NCI-H460 (cell line): ENCODE measurements around the gene PIGK. TPM values are rescaled to one million over a fixed set of nuclear protein-coding genes. Genes with fewer than 3 reads are reported as not detected.
A peak's percentile ranks its signal among the peaks of the same experiment; 100 is the strongest.
"Not testable (repeated sequence)": the region's sequence is repeated elsewhere in the genome, so short reads cannot be mapped to it uniquely, and the experiment has no call there.

Experiments
- DNase-seq: peaks from one replicate; pipeline ENCODE4 v3.0.0-alpha.2; 2016; ENCODE audit warnings: low read depth; ENCODE audit errors: extremely low read depth
- polyA plus RNA-seq: library from polyadenylated mRNA; depleted of rRNA; stranded (reverse); fragments of >200 nt; gene quantifications from 2 replicates; pipeline ENCODE4 v1.2.3, GENCODE V29; 2014; cell fraction: nucleus; rRNA removed
- total RNA-seq: library from RNA; depleted of rRNA; stranded (reverse); fragments of >200 nt; shearing (Covaris generic); gene quantifications from 2 replicates; pipeline ENCODE4 v1.2.3, GENCODE V29; 2014; rRNA removed

The PIGK gene
- total RNA-seq = 52.8 and 61.7 TPM in 2 replicates
- polyA plus RNA-seq = 27.3 and 44.1 TPM in 2 replicates

DNA sequence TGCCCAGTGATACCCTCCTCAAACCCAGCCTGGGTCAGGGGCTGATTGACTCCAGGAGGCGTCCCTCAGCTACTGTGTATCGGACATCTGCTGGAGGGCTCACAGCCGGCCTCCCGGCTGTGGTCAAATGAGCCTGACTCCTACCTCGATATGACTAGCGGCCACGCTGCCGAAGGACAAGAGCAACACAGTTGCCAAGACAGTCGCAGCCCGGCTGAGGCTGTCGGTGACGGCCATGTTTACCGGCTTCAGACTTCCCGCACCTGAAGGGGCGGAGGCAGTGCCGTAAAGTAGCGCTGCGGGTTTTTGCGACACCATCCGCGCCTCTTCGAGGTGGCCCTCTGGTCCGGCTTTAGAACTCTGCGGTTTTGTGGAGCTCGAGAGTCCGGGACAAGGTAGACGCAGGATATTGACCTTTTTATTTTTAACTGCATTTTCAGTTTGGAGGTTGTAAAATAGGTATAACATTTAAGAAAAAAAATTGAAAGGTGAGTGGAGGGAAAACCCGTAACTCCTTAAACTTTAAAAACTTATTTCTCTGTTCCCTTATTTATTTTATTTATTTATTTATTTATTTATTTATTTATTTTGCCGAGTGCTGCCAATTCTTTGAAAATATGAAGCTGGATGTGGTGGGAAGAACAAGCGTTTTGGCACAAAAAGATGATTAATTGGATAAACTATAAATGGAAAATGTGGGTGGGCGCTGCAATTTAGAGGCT is at the start of gene PIGK:
PIGK (minus strand) TSS at position 265 of the 722 bp plus-strand sequence; CDS start at position 237, 28 bp downstream.
- peak; percentile 76 for DNase-seq

DNA sequence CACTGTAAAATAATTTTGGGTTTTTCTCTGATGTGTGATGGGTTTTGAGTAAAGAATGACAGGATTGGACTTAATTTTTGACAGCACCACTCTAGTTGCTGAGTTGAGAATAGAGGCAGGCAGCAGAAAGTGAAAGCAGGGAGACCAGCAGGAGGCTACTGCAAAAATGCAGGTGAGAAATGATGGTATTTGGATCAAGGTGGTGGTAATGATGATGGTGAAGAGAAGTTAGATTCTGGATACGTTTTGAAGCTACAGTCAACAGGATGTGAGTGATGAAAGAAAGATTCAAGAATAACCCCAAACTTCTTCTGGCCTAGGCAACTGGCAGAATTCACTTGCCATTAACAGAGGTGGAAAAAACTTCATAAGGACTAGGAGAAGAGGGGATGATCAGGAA is 47.8 kb upstream of the PIGK start:
- DNase-seq = no peak

DNA sequence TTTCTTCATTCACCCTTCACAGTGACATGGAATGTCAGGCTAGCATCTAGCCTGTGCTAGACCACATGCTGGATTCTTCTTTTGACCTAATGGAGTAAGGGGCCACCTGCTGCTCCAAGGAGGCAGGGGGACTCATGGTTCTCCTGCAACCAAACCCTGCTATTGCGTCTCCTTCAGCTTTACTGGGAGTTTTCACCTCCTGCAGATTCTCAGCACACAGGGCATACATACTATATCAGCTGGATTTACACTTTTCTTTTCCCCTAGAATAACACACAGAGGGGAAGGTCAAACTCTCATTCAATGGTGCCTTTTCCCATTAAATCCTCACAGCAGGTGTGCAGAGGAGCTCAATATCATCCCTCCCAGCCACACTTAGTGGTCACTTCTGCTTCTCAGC is 46.0 kb upstream of the PIGK start:
- DNase-seq = no peak

DNA sequence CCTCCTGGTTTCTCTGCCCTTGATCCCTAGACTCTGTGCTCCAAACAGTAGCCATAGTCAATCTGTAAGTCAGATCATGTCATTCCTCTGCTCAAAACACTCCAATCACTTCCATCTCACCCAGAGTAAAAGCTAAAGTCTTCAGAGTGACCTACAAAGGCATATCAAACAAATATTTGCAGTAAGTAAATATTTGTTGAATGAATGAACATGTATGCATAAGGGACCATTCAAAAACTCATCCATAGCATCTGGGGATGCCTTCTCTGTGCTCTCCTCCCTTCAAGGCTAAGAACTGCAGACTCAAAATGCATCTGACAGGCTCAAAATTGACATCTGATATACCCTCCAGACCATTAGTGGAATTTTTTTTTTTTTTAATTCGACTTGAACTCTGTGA is 44.5 kb upstream of the PIGK start:
- DNase-seq = no peak

DNA sequence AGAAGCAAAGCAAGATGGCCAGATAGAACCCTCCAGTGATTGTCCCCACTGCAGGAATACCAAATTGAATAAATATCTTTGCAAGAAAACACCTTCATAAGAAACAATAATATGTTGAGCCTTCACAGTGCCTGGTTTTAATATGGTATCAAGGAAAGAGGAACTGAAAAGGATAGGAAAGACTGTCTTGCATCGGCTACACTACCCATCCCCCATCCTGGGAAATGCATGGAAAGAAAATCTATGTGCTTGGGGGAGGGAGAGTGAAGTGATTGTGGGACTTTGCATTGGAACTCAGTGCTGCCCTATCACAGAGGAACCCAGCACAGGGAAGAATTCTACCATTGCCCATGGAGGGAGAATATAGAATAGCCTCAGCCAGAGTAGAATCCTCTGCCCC is 34.0 kb upstream of the PIGK start:
- no peak for DNase-seq

DNA sequence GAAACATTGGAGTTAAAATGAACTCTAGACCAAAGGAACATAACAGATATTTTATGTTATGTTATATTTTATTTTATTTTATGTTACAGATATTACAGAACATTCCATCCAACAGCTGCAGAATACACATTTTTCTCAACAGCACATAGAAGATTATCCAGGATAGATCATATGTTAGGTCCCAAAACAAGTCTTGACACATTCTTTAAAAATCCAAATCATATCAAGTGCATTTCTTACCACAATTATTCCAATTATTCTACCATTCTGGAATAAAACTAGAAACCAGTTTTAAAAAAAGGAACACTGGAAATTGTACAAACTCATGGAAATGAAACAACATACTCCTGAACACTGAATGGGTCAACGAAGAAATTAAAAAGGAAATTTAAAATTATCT is 30.9 kb upstream of the PIGK start:
- no peak for DNase-seq

DNA sequence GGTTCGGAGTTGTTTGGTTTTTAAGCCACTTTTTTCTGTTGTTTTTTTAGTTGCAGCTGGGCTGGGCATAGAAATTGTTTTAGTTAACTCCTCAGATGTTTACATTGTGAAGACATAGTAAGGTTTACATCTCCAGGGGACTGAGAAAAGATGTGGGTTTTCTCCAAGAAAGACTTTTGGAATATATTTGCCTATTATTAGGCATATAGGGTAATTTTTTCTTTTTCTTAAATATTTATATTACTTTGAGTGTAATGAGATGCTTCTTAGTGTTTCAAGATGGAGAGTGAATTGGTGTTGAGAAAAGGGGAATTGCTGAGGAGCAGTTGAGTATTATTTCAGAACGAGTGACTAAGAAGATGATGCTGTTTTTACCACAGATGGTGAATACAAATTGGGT is 26.6 kb upstream of the PIGK start:
- no peak for DNase-seq

DNA sequence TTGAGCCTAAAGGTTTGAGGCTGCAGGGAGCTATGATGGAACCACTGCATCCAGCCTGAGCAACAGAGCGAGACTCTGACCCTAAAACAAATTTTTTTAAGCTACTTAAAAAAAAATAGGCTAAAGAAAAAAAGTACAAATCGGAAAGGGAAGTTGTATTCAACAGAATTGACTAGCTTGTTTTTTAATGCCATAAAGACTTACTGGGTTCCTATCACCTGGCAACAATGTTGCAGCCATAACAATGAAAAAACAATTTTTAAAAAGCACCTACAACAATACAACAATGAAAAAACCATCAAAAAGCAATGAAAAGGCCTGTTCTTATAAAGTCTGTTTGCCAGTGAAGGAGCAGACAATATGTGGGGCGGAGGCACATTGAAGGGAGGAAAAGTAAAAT is 20.1 kb upstream of the PIGK start:
- DNase-seq = no peak

DNA sequence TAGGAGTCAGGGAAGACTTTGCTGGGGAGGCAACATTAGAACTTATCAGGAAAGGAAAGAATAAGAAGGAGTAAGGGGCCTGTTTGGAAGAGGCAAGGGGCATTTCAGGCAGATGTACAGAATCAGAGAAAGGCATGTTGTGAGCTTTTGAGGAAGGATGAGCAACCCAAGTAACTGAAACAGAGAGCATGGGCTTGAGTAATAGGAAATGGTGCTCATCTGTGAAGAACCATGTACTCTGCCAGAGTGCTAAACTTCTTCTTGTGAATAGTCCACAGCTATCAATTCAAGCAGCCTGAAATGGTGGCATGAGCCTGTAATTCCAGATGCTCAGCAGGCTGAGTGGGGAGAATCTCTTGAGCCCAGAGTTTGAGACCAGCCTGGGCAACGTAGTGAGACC is 19.2 kb upstream of the PIGK start:
- DNase-seq = no peak

DNA sequence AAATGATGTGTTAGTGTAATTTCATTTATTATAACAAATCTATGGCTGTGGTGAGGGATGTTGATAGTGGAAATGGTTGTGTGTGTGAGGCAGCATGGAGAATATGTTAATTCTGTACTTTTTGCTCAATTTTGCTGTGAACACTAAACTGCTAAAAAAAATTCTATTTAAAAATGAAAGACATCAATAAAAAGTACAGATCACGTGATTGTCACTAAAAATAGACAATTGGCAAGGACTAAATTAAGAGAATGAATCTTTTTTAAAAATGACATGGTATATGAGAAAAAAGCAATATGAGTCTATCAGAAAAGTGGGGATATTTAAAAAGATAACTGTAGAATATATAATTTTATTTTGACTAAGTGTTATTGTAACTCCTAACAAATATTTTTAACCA is 15.7 kb upstream of the PIGK start:
- DNase-seq = no peak

DNA sequence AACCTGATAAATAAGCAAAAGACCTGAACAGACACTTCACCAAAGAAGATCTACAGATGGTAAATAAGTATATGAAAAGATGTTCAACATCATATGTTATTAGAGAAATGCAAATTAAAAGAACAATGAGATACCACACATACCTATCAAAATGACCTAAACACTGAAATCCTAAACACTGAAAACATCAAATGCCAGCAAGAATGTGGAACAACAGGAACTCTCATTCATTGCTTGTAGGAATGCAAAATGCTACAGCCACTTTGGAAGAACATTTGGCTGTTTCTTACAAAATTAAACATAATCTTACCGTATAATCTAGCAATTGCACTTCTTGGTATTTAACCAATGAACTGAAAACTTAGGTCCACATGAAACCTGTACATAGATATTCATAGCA is 14.9 kb upstream of the PIGK start:
- no peak for DNase-seq

DNA sequence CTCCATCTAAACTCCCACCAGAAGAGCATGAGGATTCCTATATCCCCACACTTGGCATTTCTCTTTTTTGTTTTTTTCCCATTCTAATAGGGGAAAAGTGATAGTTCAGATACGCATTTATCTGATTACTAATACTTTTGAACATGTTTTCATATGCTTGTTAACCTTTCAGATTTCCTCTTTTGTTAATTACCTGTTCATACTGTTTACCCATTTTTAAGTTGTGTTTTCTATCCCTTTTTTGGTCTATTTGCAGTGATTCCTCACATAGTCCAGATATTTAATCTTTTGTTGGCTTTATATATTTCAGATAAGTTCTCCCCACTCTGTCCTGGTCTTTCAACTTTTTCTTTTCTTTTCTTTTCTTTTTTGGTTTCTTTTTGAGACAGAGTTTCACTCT is 13.6 kb upstream of the PIGK start:
- DNase-seq = no peak

DNA sequence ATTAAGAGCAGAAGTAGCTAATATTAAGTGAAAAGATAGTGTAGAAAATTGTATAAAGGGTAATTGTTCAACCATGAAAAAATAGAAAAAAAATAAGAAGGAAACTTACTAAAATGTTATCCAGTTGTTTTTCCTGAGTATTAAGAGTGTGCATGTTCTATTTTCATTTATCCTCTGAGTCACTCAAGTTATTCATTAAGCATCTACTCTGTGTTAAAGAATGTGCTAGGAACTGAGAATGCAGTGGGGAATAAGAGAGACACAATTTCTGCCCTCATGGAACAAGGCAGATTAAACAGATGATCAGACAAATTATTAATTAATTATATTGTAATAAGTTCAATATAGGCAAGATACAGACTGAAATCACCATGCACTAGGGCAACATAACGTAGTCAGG is 10.8 kb upstream of the PIGK start:
- no peak for DNase-seq

DNA sequence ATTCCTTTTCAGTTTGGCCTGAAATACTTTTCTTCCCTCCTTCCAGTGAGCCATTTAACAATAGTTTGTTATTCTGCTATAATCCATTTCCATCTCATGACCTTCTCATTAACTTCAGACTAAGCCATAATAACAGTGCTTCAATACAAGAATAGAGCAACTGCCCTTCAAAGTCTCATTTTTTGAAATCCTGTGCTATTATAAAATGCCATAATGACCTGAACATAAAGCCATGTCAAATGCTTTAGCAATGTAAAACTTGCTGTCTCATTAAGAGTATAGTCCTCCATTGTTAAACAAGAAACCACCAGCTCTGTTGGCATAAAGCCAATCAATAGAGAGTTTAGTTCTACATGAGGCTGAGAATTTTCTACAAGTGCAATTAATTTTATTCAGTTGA is 9.6 kb upstream of the PIGK start:
- no peak for DNase-seq

DNA sequence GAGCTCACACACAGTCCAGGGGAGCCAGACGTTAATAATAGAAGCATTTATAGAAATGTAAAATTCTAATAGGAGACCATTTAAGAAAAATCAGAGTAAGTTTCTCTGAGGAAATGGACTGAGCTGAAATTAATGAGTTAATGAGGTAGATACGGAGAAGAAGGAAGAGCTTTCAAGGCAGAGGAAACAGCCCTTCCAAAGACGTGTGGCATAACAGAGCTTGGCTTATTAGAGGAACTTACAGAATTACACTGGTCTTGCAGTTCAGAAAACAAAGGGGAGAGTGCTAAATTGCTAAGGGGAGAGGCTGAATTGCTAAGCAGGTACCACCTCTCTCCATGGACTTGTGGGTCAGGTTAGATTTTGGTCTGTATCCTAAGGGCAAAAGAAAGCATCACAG is 8.2 kb upstream of the PIGK start:
- DNase-seq = no peak

DNA sequence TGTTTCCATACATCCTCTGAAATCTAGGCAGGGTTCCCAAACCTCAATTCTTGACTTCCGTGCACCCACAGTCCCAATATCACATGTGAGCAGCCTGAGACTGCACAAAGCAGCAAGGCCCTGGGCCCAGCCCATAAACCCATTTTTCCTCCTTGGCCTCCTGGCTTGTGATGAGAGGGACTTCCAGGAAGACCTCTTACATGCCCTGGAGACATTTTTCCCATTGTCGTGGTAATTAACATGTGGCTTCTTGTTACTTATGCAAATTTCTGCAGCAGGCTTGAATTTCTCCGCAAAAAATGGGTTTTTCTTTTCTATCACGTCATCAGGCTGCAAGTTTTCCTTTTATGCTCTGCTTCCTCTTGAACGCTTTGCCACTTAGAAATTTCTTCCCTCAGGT is 3.3 kb upstream of the PIGK start:
- DNase-seq = no peak

DNA sequence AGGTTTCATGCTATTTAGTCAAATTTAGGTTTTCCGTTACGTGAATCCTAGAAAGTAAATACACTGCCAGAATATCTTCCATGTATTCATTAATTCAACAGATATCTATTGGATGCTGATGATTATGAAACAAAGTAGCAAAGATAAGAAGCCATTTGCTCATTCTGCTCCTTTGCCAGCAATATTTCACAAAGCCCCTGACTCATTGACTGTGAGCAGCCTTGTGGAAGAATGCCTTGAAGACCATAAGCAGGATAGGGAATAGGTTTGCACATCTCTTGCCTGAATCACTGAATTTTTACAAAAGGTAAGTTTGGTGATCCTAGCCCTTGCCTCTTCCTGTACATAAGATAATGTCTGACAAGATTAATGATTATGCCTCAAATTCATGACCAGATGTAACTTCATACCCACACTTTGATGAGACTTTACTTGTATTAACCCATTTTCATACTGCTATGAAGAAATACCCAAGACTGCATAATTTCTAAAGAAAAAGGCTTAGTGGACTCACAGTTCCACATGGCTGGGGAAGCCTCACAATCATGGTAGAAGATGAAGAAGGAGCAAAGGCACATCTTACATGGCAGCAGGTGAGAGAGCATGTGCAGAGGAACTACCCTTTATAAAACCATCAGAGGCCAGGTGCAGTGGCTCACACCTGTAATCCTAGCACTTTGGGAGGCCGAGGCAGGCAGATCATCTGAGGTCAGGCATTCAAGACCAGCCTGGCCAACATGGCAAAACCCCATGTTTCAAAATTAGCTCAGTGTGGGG is 1.6 kb upstream of the PIGK start:
- DNase-seq = no peak

DNA sequence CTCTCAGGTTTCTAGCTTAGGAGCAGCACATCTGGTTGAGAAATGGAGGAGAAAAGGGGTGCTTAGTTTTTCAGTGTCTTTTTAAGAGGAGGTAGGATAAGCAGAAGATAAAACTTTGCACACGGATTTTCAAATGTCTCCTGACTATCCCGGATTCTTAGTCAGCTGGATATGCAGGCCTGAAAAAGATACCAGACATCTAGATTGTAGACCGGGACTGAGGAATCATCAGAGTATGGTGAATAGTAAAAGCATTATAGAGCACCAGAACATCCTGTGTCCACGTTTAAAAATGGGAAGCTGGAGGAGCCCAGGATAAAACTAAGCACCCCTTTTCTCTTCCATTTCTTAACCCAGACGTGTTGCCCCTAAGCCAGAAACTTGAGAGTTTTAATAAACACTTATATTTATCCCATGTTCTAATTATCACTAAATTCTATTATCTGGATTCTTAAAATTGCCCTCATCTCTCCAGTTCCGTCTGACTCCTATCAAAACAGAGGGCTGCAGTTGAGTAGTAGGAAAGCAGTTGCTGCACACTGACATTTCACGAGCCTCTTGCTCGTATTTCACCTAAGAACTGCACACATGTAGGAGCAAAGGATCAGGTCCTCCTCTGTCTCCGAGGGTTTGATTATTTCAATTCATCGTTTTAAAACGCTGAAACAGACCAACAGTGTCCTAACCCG is 609 bp downstream of the PIGK start:
- DNase-seq = no peak

DNA sequence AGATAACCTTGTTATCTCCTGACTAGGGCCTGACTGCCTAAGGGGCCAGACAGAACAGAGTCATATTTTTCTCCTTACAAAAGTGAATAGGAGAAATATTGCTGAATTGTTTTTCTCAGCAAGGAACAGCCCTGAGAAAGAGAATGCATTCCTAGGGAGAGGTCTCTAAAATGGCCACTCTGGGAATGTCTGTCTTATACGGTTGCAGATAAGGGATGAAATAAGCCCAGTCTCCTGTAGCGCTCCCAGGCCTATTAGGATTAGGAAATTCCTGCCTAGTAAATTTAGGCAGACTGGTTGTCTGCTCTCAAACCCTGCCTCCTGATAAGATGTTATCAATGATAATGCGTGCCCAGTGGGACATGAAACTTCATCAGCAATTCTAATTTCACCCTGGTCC is 15.2 kb downstream of the PIGK start:
- DNase-seq = not testable (repeated sequence)

DNA sequence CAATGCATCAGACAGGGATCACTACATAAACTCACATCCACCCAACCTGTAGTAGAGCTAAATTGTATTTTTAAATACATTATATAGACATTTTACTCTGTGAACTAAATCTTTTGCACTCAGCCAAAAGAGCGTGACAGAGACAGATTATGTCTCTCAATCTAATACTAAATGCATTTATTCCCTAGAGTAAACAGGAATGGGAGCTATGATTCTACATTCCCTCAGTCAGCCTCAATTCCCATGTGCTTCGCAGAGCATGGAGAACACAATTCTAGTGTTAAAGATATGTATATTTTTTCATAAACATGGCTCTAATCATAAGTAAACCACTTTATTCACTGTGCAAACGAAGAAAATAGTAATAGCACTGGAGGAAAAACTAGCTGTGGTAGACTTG is 16.5 kb downstream of the PIGK start:
- DNase-seq = no peak

DNA sequence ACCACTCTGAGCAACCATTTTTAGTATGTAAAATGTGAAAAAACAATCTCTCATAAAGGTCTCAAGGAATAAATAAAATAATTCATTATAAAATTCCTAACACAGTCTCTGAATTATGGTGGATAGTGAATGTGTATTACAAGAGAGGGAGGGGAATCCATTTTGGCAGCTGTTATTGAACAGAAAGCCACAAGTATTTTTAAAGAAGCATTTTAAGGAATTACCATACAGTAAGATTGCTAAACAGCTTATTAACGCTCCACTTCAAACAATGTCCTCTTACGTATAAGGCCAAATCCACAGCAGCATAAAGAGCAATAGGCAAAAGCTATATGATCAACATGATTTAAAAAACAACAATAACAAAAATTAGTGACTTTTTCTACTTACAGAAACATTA is 18.4 kb downstream of the PIGK start:
- DNase-seq = no peak

DNA sequence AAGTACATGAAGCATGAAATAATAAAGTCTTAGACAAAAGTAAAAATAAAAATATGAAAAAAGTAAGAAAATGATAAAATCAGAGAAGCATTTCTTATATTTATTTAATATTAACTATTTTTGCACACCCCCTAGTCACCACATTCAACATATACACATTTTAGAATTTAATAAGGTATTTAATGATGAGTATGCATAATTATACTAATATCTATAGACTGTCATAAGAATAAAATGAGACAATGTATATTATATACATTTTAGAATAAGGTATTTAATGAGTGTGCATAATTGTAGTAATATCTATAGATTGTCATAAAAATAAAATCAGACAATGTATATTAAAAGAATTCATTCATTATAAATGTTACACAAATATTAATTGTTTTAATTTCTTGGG is 18.9 kb downstream of the PIGK start:
- no peak for DNase-seq
